Cardiac septum (tissue), 1 donor: ENCODE data around the gene MMUT. TPM values are rescaled to one million over a fixed set of nuclear protein-coding genes. Genes with fewer than 3 reads are reported as not detected.
"Not testable (repeated sequence)": the region's sequence is repeated elsewhere in the genome, so short reads cannot be mapped to it uniquely, and the experiment has no call there.

Experiments
- DNase-seq: peaks from one replicate; pipeline ENCODE4 v3.0.0-alpha.2; 2020; ENCODE audit warnings: low spot score
- intact Hi-C: fragments of 100-400 bp; cut with DNase I; formaldehyde crosslinking; loops from one replicate; pipeline ENCODE4 v1.14.0; 2022
- total RNA-seq: library from RNA; stranded (reverse); fragmentation: NEBNext Ultra II Directional; extraction: Animal tissue kit (Norgen Biotek cat#: 25700); gene quantifications from one replicate; pipeline ENCODE4 v1.2.1, GENCODE V29; 2021
- donor health status: DM: no; HTN: no; CAD: no.

Gene MMUT
- total RNA-seq, 1 donor from 2014 or later, result 33.6 TPM

- intact Hi-C loops, result no loop called here
- no peak for DNase-seq
Observed at GRCh38 chr6:49430866-49431265, 32.2 kb downstream of the MMUT start.

- intact Hi-C loops, result no loop called here
- DNase-seq, result no peak
Observed at GRCh38 chr6:49430187-49430586, 32.9 kb downstream of the MMUT start.

GRCh38 chr6:49423817-49424216 lies 39.2 kb downstream of the MMUT start:
- DNase-seq, result no peak
- intact Hi-C loops, result no loop called here

- intact Hi-C loops, result no loop called here
- DNase-seq, result no peak
Observed at GRCh38 chr6:49416195-49416594, 46.9 kb downstream of the MMUT start.

GRCh38 chr6:49415358-49415757 lies 47.7 kb downstream of the MMUT start:
- intact Hi-C loops, result no loop called here
- no peak for DNase-seq

- DNase-seq, result no peak
- intact Hi-C loops, result loop anchor here (5.0 kb wide), 1 partner anchor 1623 kb away; no protein-coding TSS in a partner anchor
Observed at GRCh38 chr6:49410564-49410963, 52.5 kb downstream of the MMUT start.

- intact Hi-C loops, result loop anchor here (5.0 kb wide), 1 partner anchor 1623 kb away; no protein-coding TSS in a partner anchor
- DNase-seq, result no peak
Observed at GRCh38 chr6:49409951-49410542, 53.0 kb downstream of the MMUT start.

- DNase-seq, result no peak
- intact Hi-C loops, result no loop called here
Observed at GRCh38 chr6:49406250-49406970, 56.6 kb downstream of the MMUT start.

- no peak for DNase-seq
- intact Hi-C loops, result no loop called here
Observed at GRCh38 chr6:49401063-49401462, 62.0 kb downstream of the MMUT start.

- DNase-seq, intact Hi-C loops: not testable (repeated sequence)
Observed at GRCh38 chr6:49386667-49387508, 76.2 kb downstream of the MMUT start.

- intact Hi-C loops, result no loop called here
- no peak for DNase-seq
Observed at GRCh38 chr6:49384904-49385303, 78.1 kb downstream of the MMUT start.

Other genes starting within 250 kb of the MMUT start
- gene CENPQ, start 117 bp upstream of the MMUT start, total RNA-seq, result 3.4 TPM
- gene GLYATL3, start 36.7 kb upstream of the MMUT start, total RNA-seq, result not detected
- 0.38 TPM for gene C6orf141, start 87.4 kb upstream of the MMUT start, total RNA-seq
- not detected for gene RHAG, start 173.6 kb upstream of the MMUT start, total RNA-seq